GM18526 (cell line): ENCODE measurements around the gene GPX6.

Experiments used
- POLR2A ChIP-seq: IDR thresholded peaks from 3 replicates; pipeline ENCODE4 v1.6.1; 2011; ENCODE audit not compliant: insufficient read length; ENCODE audit errors: extremely low read depth

Gene GPX6

DNA sequence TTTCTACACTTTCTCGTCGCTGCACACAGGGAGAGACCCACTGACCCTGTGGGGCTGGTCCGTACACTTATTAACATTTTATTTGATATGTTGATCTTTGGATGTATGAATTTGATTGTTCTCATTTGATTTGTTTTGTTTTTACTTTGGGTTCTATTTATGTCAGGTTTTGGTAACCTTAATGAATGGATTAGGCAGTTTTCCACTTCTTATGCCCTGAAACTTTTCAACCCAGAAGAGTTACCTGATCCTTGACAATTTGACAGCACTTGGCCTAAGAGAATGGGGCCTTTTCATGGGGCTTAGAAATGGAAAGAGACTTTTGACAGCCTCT, 23.6 kb downstream of the GPX6 start:
- no peak for TF ChIP-seq POLR2A

DNA sequence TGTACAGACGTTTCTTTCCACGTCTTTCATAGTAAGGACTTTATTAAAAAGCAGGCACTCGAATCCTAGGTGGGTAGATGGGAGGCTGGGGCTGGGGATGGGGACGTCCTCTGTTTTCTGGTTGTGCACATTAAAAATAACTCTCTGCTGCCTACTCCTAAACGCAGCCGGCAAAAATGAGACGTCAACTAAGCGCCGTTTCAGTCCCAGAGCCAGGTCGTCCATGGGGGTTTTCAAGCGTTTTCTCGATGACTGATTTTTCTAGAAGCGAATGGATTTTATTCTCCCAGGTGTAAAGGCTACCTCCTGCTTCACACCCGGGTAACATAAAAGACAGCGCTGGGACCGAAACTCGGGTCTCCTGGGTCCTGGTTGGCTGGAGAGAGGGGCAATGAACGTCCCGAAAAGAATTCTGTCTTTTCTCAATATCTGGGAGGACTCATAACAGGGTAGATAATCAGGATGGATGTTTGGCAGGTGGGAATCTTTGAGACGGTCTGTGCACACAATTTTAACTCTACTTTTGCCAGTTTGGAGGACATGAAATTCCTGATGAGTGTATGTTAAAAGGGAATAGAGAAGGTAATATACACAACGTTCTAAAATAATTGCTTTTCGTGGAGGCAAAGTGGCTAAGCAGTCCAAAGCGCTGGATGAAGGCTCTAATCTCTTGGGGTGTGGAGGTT, 25.2 kb downstream of the GPX6 start:
- no peak for TF ChIP-seq POLR2A

GRCh38 chr6:28489366-28490204, 26.0 kb downstream of the GPX6 start:
- no peak for TF ChIP-seq POLR2A

DNA sequence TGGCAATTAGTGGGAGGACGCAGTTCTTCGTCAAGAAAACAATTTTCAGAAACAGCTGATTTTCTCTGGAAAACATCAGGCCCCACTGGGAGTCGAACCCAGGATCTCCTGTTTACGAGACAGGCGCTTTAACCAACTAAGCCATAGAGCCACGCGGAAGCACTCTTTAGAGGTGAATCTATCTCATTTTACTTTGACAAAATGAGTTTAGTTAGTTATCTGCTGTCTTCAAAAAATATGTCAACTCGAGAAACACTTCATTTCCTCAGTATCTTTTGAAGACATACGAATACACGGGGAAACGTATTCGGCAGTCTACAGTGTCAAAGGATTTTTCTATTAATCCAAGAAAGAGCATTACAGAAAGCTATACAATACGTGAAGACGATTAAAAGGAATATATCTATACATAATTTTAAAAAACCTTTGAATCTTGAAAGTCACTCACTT, 26.7 kb downstream of the GPX6 start:
- TF ChIP-seq POLR2A, result no peak

DNA sequence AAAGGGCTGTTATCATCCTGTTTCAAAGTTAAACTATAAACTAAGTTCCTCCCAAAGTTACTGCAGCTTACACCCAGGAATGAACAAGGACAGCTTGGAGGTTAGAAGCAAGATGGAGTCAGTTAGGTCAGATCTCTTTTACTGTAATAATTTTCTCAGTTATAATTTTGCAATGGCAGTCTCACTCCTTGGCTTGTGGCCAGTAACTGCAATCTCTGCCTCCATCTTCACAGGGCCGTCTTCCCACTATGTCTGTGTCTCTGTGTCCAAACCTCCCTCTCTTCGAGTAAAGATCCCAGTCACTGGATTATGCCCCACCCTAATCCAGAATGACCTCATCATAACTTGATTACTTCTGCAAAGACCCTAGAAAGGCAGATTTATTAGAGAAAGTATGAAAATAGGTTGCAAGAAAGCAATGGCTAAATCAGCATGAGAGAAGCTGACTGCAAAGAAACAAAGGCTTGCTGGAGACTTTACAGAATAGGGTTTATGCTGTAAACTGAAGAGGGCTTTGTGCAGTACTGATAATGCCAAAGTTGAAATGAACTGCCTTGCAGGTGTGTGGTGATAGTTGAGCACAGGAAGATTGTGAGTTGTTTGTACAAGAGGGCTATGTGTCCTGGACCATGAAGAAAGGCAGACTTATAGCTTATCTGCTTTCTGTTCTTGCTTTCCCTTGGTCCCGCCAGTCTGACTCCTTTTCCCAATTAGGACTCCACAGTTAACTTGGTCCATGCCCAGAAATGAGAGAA, 28.4 kb downstream of the GPX6 start:
- TF ChIP-seq POLR2A, result no peak

DNA sequence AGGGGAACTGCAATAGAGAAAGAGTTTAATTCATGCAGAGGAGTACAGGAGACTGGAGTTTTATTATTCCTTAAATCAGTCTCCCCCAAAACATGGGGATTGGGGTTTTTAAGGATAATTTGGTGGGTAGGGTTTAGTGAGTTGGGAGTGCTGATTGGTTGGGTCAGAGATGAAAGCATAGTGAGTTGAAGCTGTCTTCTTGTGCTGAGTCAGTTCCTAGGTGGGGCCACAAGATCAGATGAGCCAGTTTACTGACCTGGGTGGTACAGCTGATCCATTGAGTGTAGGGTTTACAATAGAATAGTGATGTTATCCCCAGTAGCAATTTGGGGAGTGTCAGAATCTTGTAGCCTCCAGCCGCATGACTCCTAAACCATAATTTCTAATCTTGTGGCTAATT, 29.1 kb downstream of the GPX6 start:
- TF ChIP-seq POLR2A, result no peak

DNA sequence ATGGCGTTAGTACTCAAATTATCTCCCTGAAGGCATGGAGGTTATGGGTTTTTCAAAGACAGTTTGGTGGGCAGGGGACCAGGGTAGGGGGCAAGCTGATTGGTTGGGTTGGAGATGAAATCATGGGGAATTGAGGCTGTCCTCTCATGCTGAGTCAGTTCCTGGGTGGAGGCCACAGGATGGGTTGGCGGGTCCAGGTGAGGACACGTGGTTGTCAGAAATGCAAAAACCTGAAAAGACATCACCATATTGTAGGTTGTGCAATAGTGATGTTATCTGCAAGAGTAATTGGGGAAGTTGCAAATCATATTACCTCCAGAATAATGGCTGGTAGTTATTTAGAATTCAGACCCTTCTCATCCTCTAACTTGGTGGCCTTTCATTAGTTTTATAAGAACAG, 30.1 kb downstream of the GPX6 start:
- TF ChIP-seq POLR2A, result no peak

GRCh38 chr6:28480253-28480932, 35.2 kb downstream of the GPX6 start:
- TF ChIP-seq POLR2A, result no peak

GRCh38 chr6:28478518-28478917, 37.1 kb downstream of the GPX6 start:
- TF ChIP-seq POLR2A, result no peak

DNA sequence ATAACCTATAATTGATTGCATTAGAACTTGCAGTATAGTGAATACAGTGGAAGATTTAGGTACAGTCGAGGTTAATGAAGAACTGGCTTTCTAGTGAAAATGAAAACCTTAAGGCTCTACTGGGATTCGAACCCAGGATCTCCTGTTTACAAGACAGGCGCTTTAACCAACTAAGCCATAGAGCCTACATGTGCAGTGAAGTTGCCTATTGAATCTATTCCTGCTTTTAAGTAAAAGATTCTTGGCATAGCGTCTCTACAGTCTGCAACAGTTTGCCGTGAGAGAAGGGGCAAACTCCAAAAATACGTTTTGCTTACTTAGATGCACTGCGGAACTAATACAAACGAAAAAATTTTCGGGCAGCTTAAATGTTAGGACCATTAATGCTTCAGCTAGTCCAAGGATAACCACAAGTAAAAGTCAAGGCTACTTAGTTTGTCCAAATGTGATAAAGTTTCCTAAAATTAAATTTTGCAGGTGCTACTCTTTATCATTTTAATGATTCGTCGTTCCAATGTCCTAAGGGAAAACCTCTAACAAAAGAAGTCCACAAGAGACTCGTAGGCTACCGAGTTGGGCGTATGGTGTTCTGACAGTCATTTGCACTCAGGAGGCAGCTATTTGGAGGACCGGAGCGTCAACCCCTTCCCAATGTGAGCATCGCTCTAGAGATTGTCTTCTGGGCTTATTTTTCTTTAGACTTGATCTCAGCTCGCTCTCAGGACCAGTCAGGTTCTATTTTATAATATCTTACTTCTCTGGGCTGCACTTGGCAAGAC, 41.0 kb downstream of the GPX6 start:
- no peak for TF ChIP-seq POLR2A

- no peak for TF ChIP-seq POLR2A
These were observed 47.5 kb downstream of the GPX6 start for GRCh38 chr6:28468056-28468455.

GRCh38 chr6:28462401-28462800, 53.2 kb downstream of the GPX6 start:
- no peak for TF ChIP-seq POLR2A

GRCh38 chr6:28458568-28458967, 57.0 kb downstream of the GPX6 start:
- no peak for TF ChIP-seq POLR2A
